ENCODE measurements around the gene AGAP3.

GRCh38 chr7:151069841-151070573 is 16.3 kb upstream of the AGAP3 start:
- TF ChIP-seq CTCF (conservative IDR thresholded peaks at IDR 0.05; ENCODE audit: low read depth, low read length) (no peak), POLR2A (IDR thresholded peaks at IDR 0.05; ENCODE audit: low read depth, low read length) (no peak), RAD21 (IDR thresholded peaks at IDR 0.05; ENCODE audit: low read length) (no peak), USF2 (IDR thresholded peaks at IDR 0.05; ENCODE audit: low read depth, low read length) (no peak), SMC3 (IDR thresholded peaks at IDR 0.05; ENCODE audit: low read depth, low read length) (no peak), BHLHE40 (IDR thresholded peaks at IDR 0.05; ENCODE audit: low read depth, low read length) (no peak), MAFK (IDR thresholded peaks at IDR 0.05; ENCODE audit: low read depth, low read length) (no peak), RCOR1 (IDR thresholded peaks at IDR 0.05; ENCODE audit: insufficient replicate concordance, low read length) (no peak), NFE2L2 (IDR thresholded peaks at IDR 0.05; ENCODE audit: low read depth, low read length) (no peak), MXI1 (IDR thresholded peaks at IDR 0.05; ENCODE audit: borderline replicate concordance, low read depth, low read length) (no peak), FOS (IDR thresholded peaks at IDR 0.05; ENCODE audit: low read depth, low read length) (no peak), RFX5 (IDR thresholded peaks at IDR 0.05; ENCODE audit: low read depth, low read length) (no peak), MAZ (IDR thresholded peaks at IDR 0.05; ENCODE audit: borderline replicate concordance, low read depth, low read length) (no peak)
